HL-60 (cell line): ENCODE data around the gene SYNJ2.

Experiments used
- DNase-seq, 2 experiments: peaks; one replicate each; pipeline ENCODE4 v3.0.0-alpha.2; 2010 to 2020; ENCODE audit warnings: low read depth in 1 of 2, low spot score in 1 of 2
- H3K27ac ChIP-seq: fragments of 250-450 bp; sonication (Bioruptor Pico); replicated peaks from 2 replicates; pipeline ENCODE4 v1.5.1; 2020; ENCODE audit warnings: mild to moderate bottlenecking, moderate library complexity
- H3K27me3 ChIP-seq: fragments of 250-450 bp; sonication (Bioruptor Pico); 2 replicates; pipeline ENCODE4 v1.5.1; 2021; ENCODE audit warnings: mild to moderate bottlenecking, moderate library complexity; ENCODE audit not compliant: insufficient read depth, poor library complexity, severe bottlenecking
- H3K4me3 ChIP-seq: replicated peaks from 2 replicates; pipeline ENCODE4 v1.5.1; 2011; ENCODE audit warnings: mild to moderate bottlenecking, control low read depth, low read length; ENCODE audit not compliant: insufficient read depth
- CTCF ChIP-seq: IDR thresholded peaks from one replicate; pipeline ENCODE4 v1.5.1; 2011; ENCODE audit warnings: low read length, control low read depth, inconsistent platforms; ENCODE audit not compliant: insufficient read depth
- GABPA ChIP-seq: IDR thresholded peaks from 2 replicates; pipeline ENCODE4 v1.6.1; 2012; ENCODE audit warnings: low read depth
- POLR2AphosphoS5 ChIP-seq: IDR thresholded peaks from 2 replicates; pipeline ENCODE4 v1.6.1; 2012; ENCODE audit warnings: low read depth
- REST ChIP-seq: IDR thresholded peaks from 2 replicates; pipeline ENCODE4 v1.6.1; 2012; ENCODE audit warnings: low read depth; ENCODE audit not compliant: insufficient replicate concordance
- SPI1 ChIP-seq: IDR thresholded peaks from 2 replicates; pipeline ENCODE4 v1.6.1; 2012; ENCODE audit warnings: low read depth, mild to moderate bottlenecking, borderline replicate concordance

Gene SYNJ2

GRCh38 chr6:158109748-158110147, 128.1 kb downstream of the SYNJ2 start:
- no peak overlapping the region for H3K4me3 ChIP-seq
- H3K27ac ChIP-seq = no peak overlapping the region
- no peaks in the 10 kb centered on the region for H3K27me3 ChIP-seq
- TF ChIP-seq GABPA = no peak
- no peak for TF ChIP-seq POLR2AphosphoS5
- no peak for TF ChIP-seq SPI1
- no peak for TF ChIP-seq CTCF
- no peak for TF ChIP-seq REST
- DNase-seq = no peak

GRCh38 chr6:158110986-158111385, 129.3 kb downstream of the SYNJ2 start:
- H3K27ac ChIP-seq = no peak overlapping the region
- DNase-seq = no peak
- no peak overlapping the region for H3K4me3 ChIP-seq
- no peaks in the 10 kb centered on the region for H3K27me3 ChIP-seq
- no peak for TF ChIP-seq POLR2AphosphoS5
- no peak for TF ChIP-seq CTCF
- TF ChIP-seq REST = no peak
- no peak for TF ChIP-seq SPI1
- no peak for TF ChIP-seq GABPA

- no peaks in the 10 kb centered on the region for H3K27me3 ChIP-seq
- no peak for DNase-seq
- no peak overlapping the region for H3K27ac ChIP-seq
- TF ChIP-seq SPI1 (no peak), CTCF (no peak), POLR2AphosphoS5 (no peak), GABPA (no peak), REST (no peak)
- H3K4me3 ChIP-seq = no peak overlapping the region
Measured at GRCh38 chr6:158111987-158112386, 130.3 kb downstream of the SYNJ2 start.
